OCI-LY7 (cell line): Measurements from ENCODE around the gene FLOT2. TPM values are rescaled to one million over a fixed set of nuclear protein-coding genes. Genes with fewer than 3 reads are reported as not detected.
A peak's percentile ranks its signal among the peaks of the same experiment; 100 is the strongest.

Source experiments
- BruUV-seq: library from RNA; stranded (reverse); fragments of 400-500 nt; replicated peaks from 2 replicates; lab custom pipeline; 2021; lab: Mats Ljungman, UMichigan
- CTCF ChIA-PET: fragments of 300-600 bp; sonication (Branson Sonifier 250); formaldehyde crosslinking; loops from one replicate; lab custom pipeline; 2022; ENCODE audit warnings: antibody characterized with exemption; ENCODE audit not compliant: unreplicated experiment; lab: Charles Lee
- POLR2A ChIA-PET: fragments of 300-600 bp; sonication (Branson Sonifier 250); formaldehyde crosslinking; loops from one replicate; lab custom pipeline; 2022; ENCODE audit warnings: antibody characterized with exemption; lab: Charles Lee
- DNase-seq: peaks from one replicate; pipeline ENCODE4 v3.0.0-alpha.2; 2015; ENCODE audit warnings: low spot score
- H2AFZ ChIP-seq: fragments of 200-600 bp; sonication (generic), shearing (Covaris generic); 2 replicates; pipeline ENCODE4 v1.6.1; 2014; ENCODE audit warnings: mild to moderate bottlenecking, antibody characterized with exemption, low read length, moderate library complexity
- H3K27ac ChIP-seq: fragments of 200-600 bp; sonication (generic); 2 replicates; pipeline ENCODE4 v1.5.1; 2014; ENCODE audit warnings: mixed run types, low read depth, mild to moderate bottlenecking, moderate library complexity, low read length, inconsistent platforms; ENCODE audit not compliant: poor library complexity, severe bottlenecking
- H3K36me3 ChIP-seq: fragments of 200-600 bp; sonication (generic); 2 replicates; pipeline ENCODE4 v1.6.1; 2014; ENCODE audit warnings: mild to moderate bottlenecking, antibody characterized with exemption, low read length, moderate library complexity, mixed read lengths; ENCODE audit not compliant: insufficient read depth
- H3K4me1 ChIP-seq: fragments of 200-600 bp; sonication (generic); 2 replicates; pipeline ENCODE4 v1.5.1; 2014; ENCODE audit warnings: mild to moderate bottlenecking, low read length; ENCODE audit not compliant: insufficient read depth, poor library complexity, severe bottlenecking
- H3K4me2 ChIP-seq: fragments of 200-600 bp; sonication (generic); 2 replicates; pipeline ENCODE4 v1.6.1; 2014; ENCODE audit warnings: mild to moderate bottlenecking, low read length
- H3K4me3 ChIP-seq: fragments of 200-600 bp; sonication (generic); 2 replicates; pipeline ENCODE4 v1.5.1; 2014; ENCODE audit warnings: mild to moderate bottlenecking, low read depth, low read length; ENCODE audit not compliant: poor library complexity, severe bottlenecking
- H3K79me2 ChIP-seq: fragments of 200-600 bp; sonication (generic); 2 replicates; pipeline ENCODE4 v1.6.1; 2016; ENCODE audit warnings: low read depth, mild to moderate bottlenecking, low read length, moderate library complexity, mixed read lengths; ENCODE audit not compliant: insufficient read depth
- H3K9me2 ChIP-seq: fragments of 200-600 bp; sonication (generic); 2 replicates; pipeline ENCODE4 v1.6.1; 2016; ENCODE audit warnings: mild to moderate bottlenecking, low read length, mixed read lengths; ENCODE audit not compliant: insufficient read depth
- H3K9me3 ChIP-seq: fragments of 200-600 bp; sonication (generic); 2 replicates; pipeline ENCODE4 v1.6.1; 2014; ENCODE audit warnings: mild to moderate bottlenecking, mixed run types, low read length, mixed read lengths
- H4K20me1 ChIP-seq: fragments of 200-600 bp; sonication (generic); 2 replicates; pipeline ENCODE4 v1.6.1; 2014; ENCODE audit warnings: mild to moderate bottlenecking, antibody characterized with exemption, low read length, moderate library complexity, mixed read lengths; ENCODE audit not compliant: insufficient read depth
- EZH2phosphoT487 ChIP-seq: fragments of 200-600 bp; sonication (generic); IDR thresholded peaks from 2 replicates; pipeline ENCODE4 v1.6.1; 2018; ENCODE audit warnings: low read depth, borderline replicate concordance, mild to moderate bottlenecking, mixed run types, antibody characterized with exemption, low read length, moderate library complexity, mixed read lengths
- intact Hi-C: fragments of 100-400 bp; cut with micrococcal nuclease; formaldehyde crosslinking; loops from one replicate; pipeline ENCODE4 v1.10.0; 2022; ENCODE audit not compliant: unreplicated experiment
- total RNA-seq, 2 experiments: library from RNA; depleted of rRNA in 1 of 2; stranded (reverse); fragments of >200 nt in 1 of 2; shearing (Covaris generic) in 1 of 2; gene quantifications; 2 replicates each; pipeline ENCODE4 v1.2.3, GENCODE V29; 2014 to 2022
- TF ChIP-seq, protein P1 (sequence below): fragments of 200-600 bp; sonication (generic); conservative IDR thresholded peaks from 2 replicates; pipeline ENCODE4 v1.5.1; 2014; ENCODE audit warnings: mild to moderate bottlenecking, antibody characterized with exemption, low read length, moderate library complexity, mixed read lengths

Gene FLOT2
- total RNA-seq, 2 experiments from 2014 or later: 46.5 to 122 TPM

- CTCF ChIA-PET: interaction anchor here (0.6 kb wide), 3 partner anchors 9 to 163 kb away, joined by 3 read pairs; partner anchors contain the start of gene TLCD1
- no peaks in the 10 kb centered on the region for H3K9me3 ChIP-seq
- POLR2A ChIA-PET: interaction anchor here (1.0 kb wide), 1 partner anchor 77 kb away, joined by 3 read pairs; no protein-coding TSS in a partner anchor
- peaks cover 51% of the 10 kb centered on the region for H3K4me1 ChIP-seq
- H3K9me2 ChIP-seq: no peaks in the 10 kb centered on the region
- H3K4me2 ChIP-seq: peak overlapping the region; percentile 46
- intact Hi-C loops: no loop called here
- peaks cover 14% of the 10 kb centered on the region; the same call in 1 of the 2 replicates for H3K79me2 ChIP-seq
- peak overlapping the region; percentile 26 for H3K27ac ChIP-seq
- no peak overlapping the region for H3K4me3 ChIP-seq
- no peak for TF ChIP-seq EZH2phosphoT487
- TF ChIP-seq, protein P1, sequence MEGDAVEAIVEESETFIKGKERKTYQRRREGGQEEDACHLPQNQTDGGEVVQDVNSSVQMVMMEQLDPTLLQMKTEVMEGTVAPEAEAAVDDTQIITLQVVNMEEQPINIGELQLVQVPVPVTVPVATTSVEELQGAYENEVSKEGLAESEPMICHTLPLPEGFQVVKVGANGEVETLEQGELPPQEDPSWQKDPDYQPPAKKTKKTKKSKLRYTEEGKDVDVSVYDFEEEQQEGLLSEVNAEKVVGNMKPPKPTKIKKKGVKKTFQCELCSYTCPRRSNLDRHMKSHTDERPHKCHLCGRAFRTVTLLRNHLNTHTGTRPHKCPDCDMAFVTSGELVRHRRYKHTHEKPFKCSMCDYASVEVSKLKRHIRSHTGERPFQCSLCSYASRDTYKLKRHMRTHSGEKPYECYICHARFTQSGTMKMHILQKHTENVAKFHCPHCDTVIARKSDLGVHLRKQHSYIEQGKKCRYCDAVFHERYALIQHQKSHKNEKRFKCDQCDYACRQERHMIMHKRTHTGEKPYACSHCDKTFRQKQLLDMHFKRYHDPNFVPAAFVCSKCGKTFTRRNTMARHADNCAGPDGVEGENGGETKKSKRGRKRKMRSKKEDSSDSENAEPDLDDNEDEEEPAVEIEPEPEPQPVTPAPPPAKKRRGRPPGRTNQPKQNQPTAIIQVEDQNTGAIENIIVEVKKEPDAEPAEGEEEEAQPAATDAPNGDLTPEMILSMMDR: no peak
- no TSS peak for BruUV-seq
- DNase-seq: no peak
- peaks cover 30% of the 10 kb centered on the region for H3K36me3 ChIP-seq
- H2AFZ ChIP-seq: no peak overlapping the region
- H4K20me1 ChIP-seq: no peaks in the 10 kb centered on the region
Measured at GRCh38 chr17:28888832-28889231, 8.7 kb downstream of the FLOT2 start.

DNA sequence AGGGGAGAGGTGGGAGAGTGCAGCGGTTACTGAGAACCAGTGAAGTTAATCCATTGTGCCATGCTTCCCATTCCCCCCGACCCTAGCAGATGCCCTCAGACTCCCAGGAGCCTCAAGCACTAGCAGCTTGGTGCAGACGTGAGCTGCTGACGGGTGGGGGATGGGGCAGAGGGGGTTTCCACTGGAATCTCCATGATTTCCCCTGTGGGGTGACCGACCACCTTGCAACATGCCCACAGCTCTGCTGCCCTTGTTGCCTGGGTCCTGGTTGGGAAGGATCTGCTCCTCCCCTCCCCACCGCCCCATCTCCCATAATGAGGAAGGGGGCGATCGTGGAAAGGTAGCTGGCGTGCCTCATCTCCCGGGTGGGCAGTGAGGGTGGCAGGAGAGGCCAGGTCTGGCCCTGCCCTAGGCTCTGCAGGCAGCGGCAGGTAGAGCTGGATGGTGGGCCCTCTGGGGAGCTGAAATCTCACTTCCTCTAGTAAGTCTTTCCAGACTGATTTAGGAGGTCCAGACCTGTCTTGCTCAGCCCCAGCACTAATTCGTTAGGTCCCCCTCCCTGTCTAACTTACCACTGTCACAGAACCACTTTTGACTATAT is 9.6 kb downstream of the FLOT2 start:
- H3K4me2 ChIP-seq: peak overlapping the region; percentile 46
- CTCF ChIA-PET: no interaction called here
- H4K20me1 ChIP-seq: no peaks in the 10 kb centered on the region
- peak overlapping the region; percentile 26 for H3K27ac ChIP-seq
- no peak overlapping the region for H2AFZ ChIP-seq
- intact Hi-C loops: no loop called here
- H3K9me2 ChIP-seq: no peaks in the 10 kb centered on the region
- H3K4me1 ChIP-seq: peaks cover 43% of the 10 kb centered on the region
- no TSS peak for BruUV-seq
- H3K79me2 ChIP-seq: peaks cover 13% of the 10 kb centered on the region; the same call in 1 of the 2 replicates
- no peak overlapping the region for H3K4me3 ChIP-seq
- TF ChIP-seq EZH2phosphoT487: no peak
- TF ChIP-seq, protein P1: no peak
- H3K9me3 ChIP-seq: no peaks in the 10 kb centered on the region
- POLR2A ChIA-PET: interaction anchor here (0.5 to 0.7 kb wide), 3 partner anchors 115 to 786 kb away, joined by 3 to 4 read pairs (median 3); no protein-coding TSS in a partner anchor
- peaks cover 30% of the 10 kb centered on the region for H3K36me3 ChIP-seq
- DNase-seq: peak; percentile 56

DNA sequence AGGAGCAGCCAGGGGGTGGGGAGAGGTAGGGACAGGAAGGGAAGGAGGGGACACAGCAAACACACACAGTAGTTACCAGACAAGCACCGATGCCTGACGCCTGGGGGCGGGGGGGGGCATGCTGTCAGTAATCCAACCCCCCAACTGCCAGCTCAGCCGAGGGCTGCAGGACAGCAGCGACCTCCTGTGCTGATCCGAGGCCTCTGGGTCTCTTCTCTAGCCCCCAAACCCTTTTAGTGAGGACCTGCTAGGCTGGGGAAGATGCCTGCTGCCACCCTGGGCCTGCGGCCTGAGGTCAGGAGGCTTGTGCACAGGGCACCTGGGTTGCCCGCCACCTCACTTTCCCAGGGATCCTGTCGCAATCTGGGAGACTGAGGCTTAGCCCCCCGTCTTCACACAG is 11.6 kb downstream of the FLOT2 start:
- Histone ChIP-seq H2AFZ (no peak overlapping the region), H3K36me3 (peaks cover 36% of the 10 kb centered on the region), H3K4me3 (no peak overlapping the region), H3K9me3 (no peaks in the 10 kb centered on the region), H3K9me2 (no peaks in the 10 kb centered on the region), H4K20me1 (no peaks in the 10 kb centered on the region), H3K4me1 (peaks cover 22% of the 10 kb centered on the region), H3K4me2 (no peak overlapping the region), H3K27ac (no peak overlapping the region), H3K79me2 (no peaks in the 10 kb centered on the region)
- intact Hi-C loops: no loop called here
- DNase-seq: no peak
- TF ChIP-seq, protein P1: no peak
- no peak for TF ChIP-seq EZH2phosphoT487
- ChIA-PET POLR2A (interaction anchor here (0.5 kb wide), 1 partner anchor 940 kb away, joined by 3 read pairs; no protein-coding TSS in a partner anchor), CTCF (no interaction called here)
- no TSS peak for BruUV-seq
